ENCODE data around the gene LTBP1.

DNA sequence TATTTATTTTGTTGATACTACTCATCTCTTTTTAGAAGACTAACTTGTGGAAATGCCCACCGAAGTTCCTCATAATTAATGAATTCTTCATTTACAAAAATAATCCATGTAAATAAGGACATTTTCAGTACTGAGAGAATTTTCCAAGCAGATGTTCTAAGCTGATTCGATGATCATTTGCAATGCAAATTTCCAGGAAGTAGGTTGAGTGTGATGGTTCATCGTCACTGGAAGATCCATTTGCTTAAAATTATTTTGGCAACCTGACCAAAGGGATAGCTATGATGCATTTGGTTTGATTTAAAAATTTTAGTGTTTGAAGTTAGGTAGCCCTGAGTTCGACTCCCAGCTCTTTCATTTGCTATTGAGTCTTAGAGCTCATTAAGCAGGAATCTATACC is 272.4 kb downstream of the LTBP1 start:
- TF ChIP-seq, protein P1, sequence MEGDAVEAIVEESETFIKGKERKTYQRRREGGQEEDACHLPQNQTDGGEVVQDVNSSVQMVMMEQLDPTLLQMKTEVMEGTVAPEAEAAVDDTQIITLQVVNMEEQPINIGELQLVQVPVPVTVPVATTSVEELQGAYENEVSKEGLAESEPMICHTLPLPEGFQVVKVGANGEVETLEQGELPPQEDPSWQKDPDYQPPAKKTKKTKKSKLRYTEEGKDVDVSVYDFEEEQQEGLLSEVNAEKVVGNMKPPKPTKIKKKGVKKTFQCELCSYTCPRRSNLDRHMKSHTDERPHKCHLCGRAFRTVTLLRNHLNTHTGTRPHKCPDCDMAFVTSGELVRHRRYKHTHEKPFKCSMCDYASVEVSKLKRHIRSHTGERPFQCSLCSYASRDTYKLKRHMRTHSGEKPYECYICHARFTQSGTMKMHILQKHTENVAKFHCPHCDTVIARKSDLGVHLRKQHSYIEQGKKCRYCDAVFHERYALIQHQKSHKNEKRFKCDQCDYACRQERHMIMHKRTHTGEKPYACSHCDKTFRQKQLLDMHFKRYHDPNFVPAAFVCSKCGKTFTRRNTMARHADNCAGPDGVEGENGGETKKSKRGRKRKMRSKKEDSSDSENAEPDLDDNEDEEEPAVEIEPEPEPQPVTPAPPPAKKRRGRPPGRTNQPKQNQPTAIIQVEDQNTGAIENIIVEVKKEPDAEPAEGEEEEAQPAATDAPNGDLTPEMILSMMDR (IDR thresholded peaks at IDR 0.05) = no peak
- no peak for TF ChIP-seq POLR2AphosphoS5 (IDR thresholded peaks at IDR 0.05; ENCODE audit: low read depth, low read length)
- TF ChIP-seq SIN3A (IDR thresholded peaks at IDR 0.05; ENCODE audit: borderline replicate concordance, insufficient read depth, low read depth, low read length) = no peak

Measured in Panc1 (cell line).